ENCODE measurements around the gene RPL35A.
"Not testable (repeated sequence)": the region's sequence is repeated elsewhere in the genome, so short reads cannot be mapped to it uniquely, and the experiment has no call there.

The RPL35A gene

DNA sequence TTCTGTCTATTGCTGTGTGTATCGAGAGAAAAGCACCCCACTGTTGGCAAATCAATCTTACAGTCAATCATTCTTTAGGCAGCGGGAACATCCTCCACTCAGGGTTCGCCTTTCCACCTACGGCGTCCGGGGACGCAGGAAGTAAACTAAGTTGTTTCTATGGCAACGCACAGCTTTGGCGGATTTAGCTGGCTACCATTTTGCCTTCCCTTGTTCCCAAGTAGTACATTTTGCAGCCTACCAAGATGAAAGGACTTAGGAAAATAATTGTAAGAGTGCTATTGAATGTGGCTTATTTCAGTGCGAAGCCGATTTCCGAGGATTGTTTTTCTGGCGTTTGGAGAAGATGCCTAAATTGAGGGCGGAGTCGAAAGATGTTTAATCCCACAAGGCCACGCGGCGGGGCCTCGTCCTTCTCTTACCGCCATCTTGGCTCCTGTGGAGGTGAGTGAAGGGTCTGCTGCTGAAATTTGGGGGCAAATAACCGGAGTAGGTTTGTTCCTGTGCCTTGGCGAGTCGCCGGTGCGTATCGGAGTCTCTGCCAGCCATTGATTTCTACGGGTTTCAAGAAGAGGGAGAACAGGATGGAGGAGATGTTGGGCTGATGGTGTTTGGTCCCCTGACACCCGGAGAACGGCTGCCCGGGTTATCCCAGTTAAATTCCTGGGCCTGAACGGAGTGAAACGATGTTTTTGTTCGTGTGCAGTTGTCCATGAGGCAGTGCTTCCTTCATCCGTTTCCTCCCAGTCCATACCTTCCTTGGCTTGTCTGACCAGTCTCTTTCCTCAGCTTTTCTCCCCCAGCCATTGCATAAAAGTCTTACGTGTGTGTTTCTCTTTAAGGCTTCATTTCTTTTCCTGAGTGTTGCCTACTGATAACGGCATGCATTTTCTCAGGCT lies at the start of gene RPL35A:
RPL35A (plus strand) TSS at position 413 of the 899 bp plus-strand sequence. CDS start 778 bp downstream, outside the sequence.
- DNase-seq (ENCODE audit: low read depth, low spot score) = peak; percentile 73

DNA sequence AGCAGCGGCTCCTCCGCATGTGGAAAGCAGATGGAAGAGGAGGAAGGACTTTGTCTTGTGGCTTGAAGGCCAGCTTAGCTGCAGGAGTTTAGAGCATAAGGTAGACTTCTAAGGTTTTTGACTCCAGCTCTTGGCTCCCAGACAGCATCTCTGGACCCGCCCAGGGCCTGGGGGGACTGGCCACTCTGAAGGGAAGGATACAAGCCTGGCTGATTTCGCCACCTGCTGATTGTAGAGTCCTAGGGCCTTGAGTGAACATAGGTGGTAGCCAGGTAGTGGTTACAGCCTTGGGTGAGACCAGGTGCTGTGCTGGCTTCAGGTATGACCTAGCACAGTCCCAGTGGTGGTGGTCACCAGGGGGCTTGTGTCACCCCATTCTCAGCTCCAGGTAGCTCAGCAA lies 48.4 kb upstream of the RPL35A start:
- DNase-seq (ENCODE audit: low read depth, low spot score) = no peak

DNA sequence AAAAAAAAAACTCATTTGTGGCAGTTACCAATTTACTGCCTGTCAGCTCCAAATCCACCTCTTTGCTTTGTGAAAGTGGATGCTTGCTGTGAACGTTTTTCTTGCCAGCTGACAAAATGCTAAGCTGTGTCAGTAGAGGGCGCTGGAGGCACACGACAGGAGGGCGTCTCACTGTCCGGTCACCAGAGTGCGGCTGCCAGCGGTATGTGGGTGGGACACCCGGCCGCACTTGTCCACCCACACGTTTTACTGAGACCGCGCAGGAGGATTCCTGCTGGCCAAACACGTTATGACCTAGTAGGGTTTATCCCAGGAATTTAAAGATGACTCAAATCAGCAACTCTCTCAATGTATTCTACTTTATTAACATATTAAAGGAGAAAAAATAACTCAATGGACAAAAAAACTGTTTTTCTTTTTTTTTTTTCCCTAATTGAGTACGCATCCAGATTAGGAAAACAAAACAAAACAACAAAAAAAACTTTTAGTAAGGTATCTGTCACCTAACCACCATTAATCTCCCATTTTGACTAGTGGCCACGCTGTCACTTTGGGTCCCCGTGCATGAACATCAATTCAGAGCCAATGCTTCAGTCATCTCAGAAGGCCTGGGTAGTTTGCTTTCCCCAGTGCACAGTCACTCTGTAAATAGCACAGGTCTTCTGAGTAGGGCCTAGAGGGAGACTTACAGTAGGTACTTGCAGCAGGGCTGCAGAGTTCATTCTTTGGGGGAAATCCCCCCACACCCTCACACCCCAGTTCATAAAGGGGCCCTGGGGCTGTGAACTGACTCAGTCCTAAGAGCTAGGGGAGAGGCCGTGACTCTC lies 43.8 kb upstream of the RPL35A start:
- peak; percentile 59 for DNase-seq (ENCODE audit: low read depth, low spot score)

DNA sequence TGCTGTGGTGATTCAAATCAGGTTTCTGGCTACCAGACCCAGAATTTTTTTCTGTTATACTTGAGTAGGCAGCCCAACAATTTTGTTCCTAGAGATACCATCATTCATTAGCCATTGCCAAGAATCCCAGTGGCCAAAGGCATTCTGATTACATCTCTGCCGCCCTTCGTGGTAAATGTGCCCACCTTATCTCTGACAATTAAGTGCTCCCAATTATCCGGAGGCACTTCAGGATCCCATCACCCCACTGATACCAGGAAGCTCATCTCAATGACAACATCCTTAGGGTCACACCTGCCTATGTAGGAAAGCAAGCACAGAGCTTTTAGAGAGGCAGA lies 43.2 kb upstream of the RPL35A start:
- no peak for DNase-seq (ENCODE audit: low read depth, low spot score)

DNA sequence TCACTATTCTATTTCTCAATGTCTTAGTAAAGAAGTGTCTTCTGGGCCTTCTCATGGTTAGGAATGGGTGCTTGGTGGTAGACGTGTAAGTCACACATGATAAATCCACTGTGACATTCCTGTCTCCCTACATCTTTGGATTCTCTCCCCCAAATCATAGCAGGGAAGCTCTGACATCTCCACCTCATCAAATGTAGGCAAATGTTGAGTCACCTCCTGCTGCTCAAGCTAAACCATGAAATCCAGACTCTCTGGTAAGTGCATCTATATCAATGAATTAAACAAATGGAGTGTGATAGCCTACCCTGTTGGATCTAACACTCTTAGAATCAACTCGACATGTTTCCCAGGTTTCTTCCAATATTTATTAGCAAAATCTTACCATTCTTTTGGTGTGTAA lies 42.8 kb upstream of the RPL35A start:
- DNase-seq (ENCODE audit: low read depth, low spot score) = no peak

DNA sequence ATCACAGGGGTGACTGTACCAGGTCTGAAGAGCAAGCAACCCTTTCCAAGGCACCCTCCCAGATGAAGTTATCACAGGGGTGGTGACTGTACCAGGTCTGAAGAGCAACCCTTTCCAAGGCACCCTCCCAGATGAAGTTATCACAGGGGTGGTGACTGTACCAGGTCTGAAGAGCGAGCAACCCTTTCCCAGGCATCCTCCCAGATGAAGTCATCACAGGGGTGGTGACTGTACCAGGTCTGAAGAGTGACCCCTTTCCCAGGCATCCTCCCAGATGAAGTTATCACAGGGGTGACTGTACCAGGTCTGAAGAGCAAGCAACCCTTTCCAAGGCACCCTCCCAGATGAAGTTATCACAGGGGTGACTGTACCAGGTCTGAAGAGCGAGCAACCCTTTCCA lies 41.4 kb upstream of the RPL35A start:
- not testable (repeated sequence) for DNase-seq (ENCODE audit: low read depth, low spot score)

DNA sequence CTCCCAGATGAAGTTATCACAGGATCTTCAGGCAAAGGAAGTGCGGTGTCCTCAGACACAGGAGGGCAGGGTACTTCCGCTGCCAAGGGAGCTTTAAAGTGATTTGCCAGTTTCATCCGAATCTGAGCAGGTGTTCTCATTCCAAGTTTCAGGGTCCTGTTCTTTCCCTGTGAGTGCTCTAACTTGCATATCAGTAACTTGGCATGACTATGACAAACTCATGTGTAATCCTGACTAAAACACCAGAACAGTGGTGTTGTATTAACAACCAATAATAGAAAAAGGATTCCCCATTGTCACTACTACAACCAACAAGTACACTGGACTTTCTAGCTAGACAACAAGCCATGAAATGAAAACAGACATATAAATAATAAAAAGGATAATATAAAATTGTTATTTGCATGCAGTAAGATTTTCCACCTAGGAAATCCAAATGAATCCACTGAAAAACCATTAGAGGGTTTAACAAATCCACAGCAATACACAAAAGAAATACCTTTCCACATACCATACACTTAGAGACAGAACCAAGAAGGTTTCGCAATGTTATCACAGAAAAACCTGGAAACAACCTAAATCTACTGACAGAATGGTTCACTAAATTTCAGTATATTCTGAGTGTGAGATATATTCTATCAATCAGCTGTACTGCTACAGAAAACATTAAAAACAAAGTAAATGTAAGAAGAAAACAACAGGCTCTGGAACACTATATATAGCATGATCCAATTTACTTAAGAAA lies 40.9 kb upstream of the RPL35A start:
- no peak for DNase-seq (ENCODE audit: low read depth, low spot score)

DNA sequence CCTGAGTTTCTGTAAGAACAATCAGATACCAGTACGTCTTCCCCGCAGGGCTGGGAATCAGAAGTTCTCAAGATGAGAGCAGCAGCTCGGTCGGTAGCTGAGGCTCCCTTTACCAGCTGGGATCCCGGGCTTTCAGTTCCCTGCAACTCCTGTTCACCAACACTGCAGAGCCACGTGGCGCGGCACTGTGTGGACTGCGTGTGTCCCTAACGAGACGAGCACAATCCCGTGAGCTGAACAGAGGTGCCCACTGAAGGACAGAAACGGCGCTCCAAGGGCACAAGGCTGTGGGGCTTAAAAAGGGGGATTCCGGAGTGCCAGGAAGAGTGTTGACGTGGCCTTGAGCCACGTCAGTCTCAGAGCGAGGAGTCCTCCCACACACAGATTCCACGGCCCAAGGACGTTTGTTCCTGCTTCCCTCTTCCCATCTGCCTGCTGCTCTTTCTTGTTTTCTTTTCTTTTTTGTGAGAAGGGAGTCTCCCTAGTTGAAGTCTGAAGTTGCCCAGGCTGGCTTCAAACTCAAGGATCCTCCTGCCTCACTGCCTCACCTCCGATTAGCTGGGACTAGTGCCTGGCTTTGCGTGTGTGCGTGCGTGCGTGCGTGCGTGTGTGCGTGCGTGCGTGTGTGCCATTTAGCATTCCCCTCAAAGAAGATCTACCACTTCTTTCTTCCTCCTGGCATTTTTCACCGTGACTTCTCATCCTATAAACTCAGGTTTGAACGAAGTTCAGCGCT lies 37.1 kb upstream of the RPL35A start:
- no peak for DNase-seq (ENCODE audit: low read depth, low spot score)

DNA sequence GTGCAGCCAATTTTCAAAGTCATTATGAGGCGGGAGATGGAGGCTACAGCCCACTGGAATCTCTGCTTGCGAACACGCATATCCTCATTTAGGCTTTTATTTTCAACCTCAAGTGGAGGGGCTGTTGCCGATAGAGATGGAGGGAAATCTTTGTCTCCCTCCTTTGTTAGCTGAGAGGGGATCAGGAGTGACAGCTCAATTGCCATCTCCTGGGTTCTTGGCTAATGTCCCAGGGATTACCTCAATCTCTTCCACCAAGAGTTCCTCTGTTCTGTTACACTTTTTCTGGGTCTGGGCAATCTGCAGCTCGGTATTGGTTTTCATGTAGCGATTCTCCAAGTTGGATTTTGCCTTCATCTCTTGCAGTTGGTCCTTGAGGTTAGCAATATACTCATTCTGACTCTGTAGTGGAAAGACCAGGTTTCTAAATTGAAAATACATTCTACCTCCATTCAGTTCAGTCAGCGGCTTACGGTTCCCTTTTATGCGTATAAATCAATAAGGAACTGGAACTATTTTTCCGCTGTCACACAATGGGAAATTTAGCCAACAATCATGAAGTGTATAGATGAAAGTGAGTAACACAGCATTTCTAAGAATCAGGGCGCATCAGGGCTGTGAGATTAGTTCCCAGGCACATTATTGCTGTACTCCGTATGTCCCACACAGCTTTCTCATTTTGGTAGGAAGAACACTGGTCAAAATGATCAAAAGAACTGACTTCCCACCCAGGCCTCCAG lies 36.2 kb upstream of the RPL35A start:
- DNase-seq (ENCODE audit: low read depth, low spot score) = no peak

DNA sequence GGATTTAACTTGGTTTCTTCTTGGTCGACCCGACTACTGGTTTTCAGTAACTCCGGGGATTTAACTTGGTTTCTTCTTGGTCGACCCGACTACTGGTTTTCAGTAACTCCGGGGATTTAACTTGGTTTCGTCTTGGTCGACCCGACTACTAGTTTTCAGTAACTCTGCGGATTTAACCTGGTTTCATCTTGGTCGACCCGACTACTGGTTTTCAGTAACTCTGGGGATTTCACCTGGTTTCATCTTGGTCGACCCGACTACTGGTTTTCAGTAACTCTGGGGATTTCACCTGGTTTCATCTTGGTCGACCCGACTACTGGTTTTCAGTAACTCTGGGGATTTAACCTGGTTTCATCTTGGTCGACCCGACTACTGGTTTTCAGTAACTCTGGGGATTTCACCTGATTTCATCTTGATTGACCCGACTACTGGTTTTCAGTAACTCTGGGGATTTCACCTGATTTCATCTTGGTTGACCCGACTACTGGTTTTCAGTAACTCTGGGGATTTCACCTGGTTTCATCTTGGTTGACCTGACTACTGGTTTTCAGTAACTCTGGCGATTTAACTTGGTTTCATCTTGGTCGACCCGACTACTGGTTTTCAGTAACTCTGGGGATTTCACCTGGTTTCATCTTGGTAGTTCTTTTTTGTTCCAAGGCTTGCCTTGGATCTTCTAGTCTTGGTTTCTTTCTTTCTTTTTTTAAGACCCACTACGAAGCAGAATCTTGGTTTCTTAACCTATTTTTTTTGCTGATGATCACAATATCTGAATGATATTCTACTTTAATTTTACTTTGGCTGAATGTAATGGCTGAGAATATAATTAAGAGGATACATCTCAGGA lies 28.3 kb upstream of the RPL35A start:
- not testable (repeated sequence) for DNase-seq (ENCODE audit: low read depth, low spot score)

DNA sequence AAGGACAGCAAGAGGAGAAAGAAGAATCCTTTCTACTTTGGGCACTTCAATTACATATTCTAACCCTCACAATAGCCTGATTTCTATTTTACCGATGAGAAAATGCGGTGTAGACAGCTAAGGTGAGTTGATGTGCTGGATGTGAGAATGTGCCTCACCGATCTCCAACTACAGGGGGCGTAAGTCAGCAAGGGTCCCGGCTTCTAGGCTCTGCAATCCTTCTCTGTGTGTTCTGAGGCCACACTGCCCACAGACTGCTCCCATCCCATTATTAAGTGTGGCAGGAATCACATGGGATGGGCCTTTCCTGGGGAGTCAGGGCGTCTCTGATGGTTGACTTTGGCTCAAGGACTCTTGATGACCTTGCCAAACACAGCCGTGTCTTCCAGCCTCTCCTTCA lies 23.6 kb upstream of the RPL35A start:
- DNase-seq (ENCODE audit: low read depth, low spot score) = no peak

DNA sequence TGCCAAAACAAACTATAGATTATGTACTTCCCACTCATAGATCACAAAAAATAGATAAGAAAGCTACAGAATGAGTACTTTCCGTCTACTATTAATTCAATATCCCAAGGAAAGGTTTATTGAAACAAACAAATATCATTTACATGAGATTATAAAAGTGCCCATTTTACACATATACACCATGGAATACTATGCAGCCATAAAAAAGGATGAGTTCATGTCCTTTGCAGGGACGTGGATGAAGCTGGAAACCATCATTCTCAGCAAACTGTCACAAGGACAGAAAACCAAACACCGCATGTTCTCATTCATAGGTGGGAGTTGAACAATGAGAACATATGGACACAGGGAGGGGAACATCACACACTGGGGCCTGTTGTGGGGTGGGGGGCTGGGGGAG lies 22.4 kb upstream of the RPL35A start:
- not testable (repeated sequence) for DNase-seq (ENCODE audit: low read depth, low spot score)

DNA sequence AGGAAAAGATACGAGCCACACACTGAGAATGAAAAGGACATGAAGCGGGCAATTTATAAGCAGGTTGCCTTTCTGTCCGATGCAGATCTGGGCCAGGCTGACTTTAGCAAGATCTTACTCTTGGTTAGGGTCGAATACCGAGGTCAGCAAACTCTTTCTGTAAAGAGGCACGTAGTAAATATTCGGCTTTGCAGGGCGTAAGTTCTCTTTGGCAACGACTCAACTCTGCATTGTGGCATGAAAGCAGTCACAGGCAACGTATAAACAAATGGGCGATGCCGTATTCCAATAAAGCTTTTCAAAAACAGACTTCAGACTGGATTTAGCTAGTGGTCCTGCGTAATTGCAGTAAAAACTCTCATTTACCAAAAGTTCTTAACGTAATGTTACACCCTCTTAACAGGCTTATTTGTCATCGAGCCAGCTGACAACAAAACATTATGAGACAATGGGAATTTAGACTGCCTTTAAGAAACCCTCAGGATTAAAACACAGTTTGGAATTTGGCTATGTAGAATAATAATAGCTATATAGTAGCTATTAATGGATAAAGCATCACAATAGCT lies 13.1 kb upstream of the RPL35A start:
- DNase-seq (ENCODE audit: low read depth, low spot score) = no peak

DNA sequence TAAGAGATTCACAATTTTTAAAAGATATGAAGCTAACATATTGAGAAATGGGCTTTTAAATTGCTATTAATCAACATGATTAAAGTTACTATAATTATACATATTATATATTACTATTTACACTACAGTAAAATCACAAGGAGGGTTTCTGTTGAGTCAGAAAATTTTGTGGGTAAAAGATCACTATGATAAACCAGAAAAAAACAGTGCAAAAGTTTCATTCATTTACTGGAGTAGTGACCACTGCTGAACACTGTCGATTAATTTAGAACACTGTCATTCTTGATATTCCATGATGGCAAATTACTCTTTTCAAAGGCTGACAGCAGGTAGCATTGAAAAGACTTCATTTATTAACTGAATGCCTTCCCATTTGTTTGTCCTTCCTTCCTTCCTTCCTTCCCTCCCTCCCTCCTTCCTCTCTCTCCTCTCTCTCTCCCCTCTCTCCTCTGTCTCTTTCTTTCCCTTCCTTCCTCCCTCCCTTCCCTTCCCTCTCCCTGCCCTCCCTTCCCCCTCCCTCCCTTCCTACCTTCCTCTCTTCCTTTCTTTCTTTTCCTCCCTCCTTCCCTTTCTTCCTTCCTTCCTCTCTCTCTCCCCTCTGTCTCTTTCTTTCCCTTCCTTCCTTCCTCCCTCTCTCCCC lies 9.1 kb upstream of the RPL35A start:
- DNase-seq (ENCODE audit: low read depth, low spot score) = no peak

DNA sequence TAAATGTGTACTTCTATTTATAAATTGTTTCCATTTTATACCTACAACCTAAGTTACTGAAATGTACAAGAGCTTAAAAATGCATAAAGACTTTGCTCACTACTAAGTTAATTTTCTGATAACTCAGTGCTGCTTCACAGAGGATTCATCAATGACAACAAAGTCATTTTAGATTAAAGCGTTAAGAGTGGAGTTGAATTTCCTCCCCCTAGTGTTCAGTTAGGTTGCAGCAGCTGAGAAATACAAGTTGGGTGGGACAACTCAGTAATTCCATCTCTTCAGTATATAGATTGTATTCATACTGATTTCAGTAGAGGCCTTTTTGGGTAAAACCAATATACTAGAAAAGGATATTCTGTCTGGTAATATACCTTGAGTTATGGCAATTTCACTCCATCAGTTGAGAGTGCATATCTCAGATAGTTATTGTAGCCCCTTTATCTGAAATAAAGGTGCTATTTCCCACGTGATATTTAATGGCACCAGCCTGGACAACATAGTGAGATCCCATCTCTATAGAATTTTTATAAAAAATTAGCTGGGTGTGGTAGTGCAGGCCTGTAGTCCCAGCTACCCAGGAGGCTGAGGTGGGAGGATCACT lies 6.9 kb upstream of the RPL35A start:
- no peak for DNase-seq (ENCODE audit: low read depth, low spot score)

DNA sequence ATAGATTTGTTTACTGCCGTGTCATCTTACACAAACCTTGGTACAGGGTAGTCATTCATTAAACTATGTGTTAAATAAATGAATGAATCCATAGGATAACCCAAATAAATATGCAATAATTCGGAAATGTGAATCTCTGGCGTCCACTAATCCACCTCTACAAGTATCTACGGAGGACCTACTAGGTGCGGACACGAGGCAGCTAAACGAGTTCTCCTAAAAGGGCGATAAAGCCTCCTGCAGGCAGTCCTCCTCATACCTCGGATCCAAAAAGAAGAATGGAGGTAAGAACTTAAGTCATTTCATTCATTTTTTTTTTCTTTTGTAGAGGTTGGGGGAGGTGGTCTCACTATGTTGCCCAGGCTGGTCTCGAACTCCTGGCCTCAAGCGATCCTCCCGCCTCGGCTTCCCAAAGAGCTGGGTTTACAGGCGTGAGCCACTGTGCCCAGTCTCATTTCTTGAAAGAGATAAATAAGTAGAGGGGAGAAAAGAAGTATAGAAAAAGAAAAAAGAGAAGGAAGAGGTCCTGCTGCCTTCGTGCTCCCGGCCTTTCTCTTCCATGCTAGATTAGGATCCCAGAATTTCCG lies 706 bp upstream of the RPL35A start:
- DNase-seq (ENCODE audit: low read depth, low spot score) = no peak

DNA sequence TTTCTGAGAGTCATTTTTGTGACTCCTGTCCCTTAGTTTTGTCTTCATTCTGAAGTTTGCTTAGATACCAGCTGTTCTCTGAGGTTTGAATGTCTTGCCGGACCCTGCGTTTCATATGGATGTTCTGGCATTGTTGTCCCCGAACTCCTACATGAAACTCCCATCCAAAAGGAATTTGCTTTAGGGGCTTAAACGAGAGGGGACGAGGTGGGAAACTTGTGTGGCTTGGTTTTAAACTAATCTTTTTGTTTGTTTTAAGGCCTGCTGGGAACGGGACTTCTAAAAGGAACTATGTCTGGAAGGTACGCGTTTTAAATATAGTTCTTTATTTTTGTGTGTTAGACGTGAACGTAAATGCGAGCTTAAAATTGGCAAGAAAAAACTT lies 679 bp downstream of the RPL35A start:
- no peak for DNase-seq (ENCODE audit: low read depth, low spot score)

DNA sequence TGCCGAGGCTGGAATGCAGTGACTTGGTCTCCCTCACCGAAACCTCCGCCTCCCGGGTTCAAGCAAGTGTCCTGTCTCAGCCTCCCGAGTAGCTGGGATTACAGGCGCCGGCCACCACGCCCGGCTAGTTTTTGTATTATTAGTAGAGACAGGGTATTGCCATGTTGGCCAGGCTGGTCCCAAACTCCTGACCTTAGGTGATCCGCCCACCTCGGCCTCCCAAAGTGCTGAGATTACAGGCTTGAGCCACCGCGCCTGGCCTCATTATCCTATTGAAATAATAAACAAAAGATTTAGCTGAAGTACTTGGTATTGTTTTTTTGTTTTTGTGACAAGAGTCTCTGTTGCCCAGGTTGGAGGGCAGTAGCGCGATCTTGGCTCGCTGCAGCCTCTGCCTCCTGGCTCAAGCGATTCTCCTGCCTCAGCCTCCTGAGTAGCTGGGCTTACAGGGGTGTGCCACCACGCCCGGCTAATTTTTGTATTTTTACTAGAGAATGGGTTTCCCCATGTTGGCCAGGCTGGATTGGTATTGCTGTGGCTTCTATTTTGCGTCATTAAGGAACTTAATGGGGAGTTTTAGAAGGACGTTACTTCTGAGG lies 1.5 kb downstream of the RPL35A start:
- no peak for DNase-seq (ENCODE audit: low read depth, low spot score)

Data from activated CD4-positive, CD25-positive, alpha-beta regulatory T cell treated with anti-CD3 and anti-CD28 coated beads, Interleukin-2, amount 50 U/mL, for 16 hours (primary cell).